ENCODE results near the gene SF3A2. TPM values are rescaled to one million over a fixed set of nuclear protein-coding genes. Genes with fewer than 3 reads are reported as not detected.
A peak's percentile ranks its signal among the peaks of the same experiment; 100 is the strongest.

Gene SF3A2
- total RNA-seq, 2 experiments from 2014 or later = 146 to 192 TPM

DNA sequence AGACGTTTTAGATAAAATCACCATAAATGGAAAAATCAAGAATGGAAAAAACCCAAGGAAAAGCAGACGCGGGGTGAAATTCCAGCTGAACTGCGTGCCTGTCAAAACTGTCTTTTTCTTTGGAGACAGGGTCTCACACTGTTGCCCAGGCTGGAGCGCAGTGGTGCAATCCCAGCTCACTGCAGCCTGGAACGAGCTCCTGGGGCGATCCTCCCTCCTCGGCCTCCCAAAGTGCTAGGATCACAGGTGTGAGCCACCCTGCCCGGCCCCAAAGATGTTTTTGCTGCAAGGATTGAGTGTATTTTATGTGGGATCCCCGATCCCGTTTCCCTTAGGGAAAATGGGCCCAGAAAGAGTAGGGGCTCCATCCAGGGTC, 46.2 kb downstream of the SF3A2 start:
- POLR2A ChIA-PET = no interaction called here
- Mint-ChIP-seq H3K36me3 (ENCODE audit: low read depth) (no peaks in the 10 kb centered on the region), H3K9me3 (ENCODE audit: low read depth) (no peaks in the 10 kb centered on the region), H3K4me3 (no peak overlapping the region), H3K27ac (no peak overlapping the region), H3K27me3 (no peaks in the 10 kb centered on the region), H3K4me1 (peaks cover 12% of the 10 kb centered on the region)
- intact Hi-C loops (cut with DNase I, micrococcal nuclease) = no loop called here
- ATAC-seq (no peak), DNase-seq (no peak)
- CTCF ChIA-PET = interaction anchor here (0.6 kb wide), 1 partner anchor 45 kb away, joined by 3 read pairs; no protein-coding TSS in a partner anchor

GRCh38 chr19:2283835-2284507, 47.3 kb downstream of the SF3A2 start:
- ChIA-PET CTCF (no interaction called here), POLR2A (no interaction called here)
- H3K4me3 Mint-ChIP-seq = no peak overlapping the region
- no peak overlapping the region for H3K27ac Mint-ChIP-seq
- H3K36me3 Mint-ChIP-seq (ENCODE audit: low read depth) = no peaks in the 10 kb centered on the region
- DNase-seq (no peak), ATAC-seq (no peak)
- peaks cover 3% of the 10 kb centered on the region for H3K27me3 Mint-ChIP-seq
- no peaks in the 10 kb centered on the region for H3K9me3 Mint-ChIP-seq (ENCODE audit: low read depth)
- intact Hi-C loops (cut with DNase I, micrococcal nuclease) = no loop called here
- peaks cover 16% of the 10 kb centered on the region for H3K4me1 Mint-ChIP-seq

DNA sequence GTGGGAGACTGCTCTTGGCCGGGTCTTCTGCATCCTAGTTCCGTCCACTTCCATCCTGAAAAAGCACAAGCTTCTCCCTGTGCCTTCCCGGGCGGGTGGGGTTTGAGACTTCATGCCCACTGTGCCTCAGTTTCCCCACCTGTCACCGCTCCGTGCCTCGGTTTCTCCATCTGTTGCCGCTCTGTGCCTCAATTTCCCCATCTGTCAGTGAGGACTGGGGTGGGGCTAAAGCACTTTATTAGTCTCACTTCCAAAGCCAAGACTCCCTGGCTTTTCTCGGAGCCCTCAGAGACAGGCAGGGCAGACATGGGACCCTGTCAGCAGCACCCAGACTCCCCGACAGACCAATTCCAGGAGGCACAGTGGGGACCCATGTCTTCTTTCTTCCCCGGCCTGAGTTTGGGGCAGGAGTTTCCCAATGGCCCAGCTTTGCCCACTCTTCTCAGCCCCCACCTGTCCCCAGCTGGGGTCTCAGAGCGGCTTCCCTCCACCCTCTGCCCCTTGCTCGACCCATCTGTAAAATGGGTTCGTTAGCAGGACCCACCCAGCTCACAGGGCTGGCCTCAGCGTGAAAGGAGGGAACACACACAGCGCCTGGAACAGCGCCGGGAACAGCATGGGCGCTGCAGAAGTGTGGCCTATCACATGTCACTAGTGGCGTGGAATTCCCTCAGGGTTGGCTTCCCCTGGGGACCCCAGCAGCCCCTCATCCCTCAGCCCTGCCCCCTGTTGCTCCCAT, 49.9 kb downstream of the SF3A2 start:
- no peaks in the 10 kb centered on the region for H3K36me3 Mint-ChIP-seq (ENCODE audit: low read depth)
- POLR2A ChIA-PET = no interaction called here
- H3K27ac Mint-ChIP-seq = no peak overlapping the region
- ATAC-seq (no peak), DNase-seq (no peak)
- no peaks in the 10 kb centered on the region for H3K9me3 Mint-ChIP-seq (ENCODE audit: low read depth)
- intact Hi-C loops (cut with DNase I, micrococcal nuclease) = no loop called here
- H3K4me1 Mint-ChIP-seq = peaks cover 25% of the 10 kb centered on the region
- H3K27me3 Mint-ChIP-seq = peaks cover 10% of the 10 kb centered on the region
- CTCF ChIA-PET = interaction anchor here (1.0 to 1.5 kb wide), 2 partner anchors 12 to 79 kb away, joined by 3 to 8 read pairs; no protein-coding TSS in a partner anchor
- no peak overlapping the region for H3K4me3 Mint-ChIP-seq

- Mint-ChIP-seq H3K27ac (no peak overlapping the region), H3K4me1 (peaks cover 15% of the 10 kb centered on the region), H3K9me3 (ENCODE audit: low read depth) (no peaks in the 10 kb centered on the region), H3K27me3 (peaks cover 10% of the 10 kb centered on the region), H3K36me3 (ENCODE audit: low read depth) (peaks cover 2% of the 10 kb centered on the region), H3K4me3 (no peak overlapping the region)
- no peak for DNase-seq
- intact Hi-C loops (cut with DNase I, micrococcal nuclease) = no loop called here
- POLR2A ChIA-PET = interaction anchor here (0.5 to 2.2 kb wide), 3 partner anchors 10 to 140 kb away, joined by 3 to 18 read pairs (median 3); no protein-coding TSS in a partner anchor
- ATAC-seq = no peak
- CTCF ChIA-PET = interaction anchor here (0.6 to 1.5 kb wide), 4 partner anchors 11 to 72 kb away, joined by 3 to 8 read pairs (median 3); no protein-coding TSS in a partner anchor
Measured at GRCh38 chr19:2287585-2288337, 51.1 kb downstream of the SF3A2 start.

DNA sequence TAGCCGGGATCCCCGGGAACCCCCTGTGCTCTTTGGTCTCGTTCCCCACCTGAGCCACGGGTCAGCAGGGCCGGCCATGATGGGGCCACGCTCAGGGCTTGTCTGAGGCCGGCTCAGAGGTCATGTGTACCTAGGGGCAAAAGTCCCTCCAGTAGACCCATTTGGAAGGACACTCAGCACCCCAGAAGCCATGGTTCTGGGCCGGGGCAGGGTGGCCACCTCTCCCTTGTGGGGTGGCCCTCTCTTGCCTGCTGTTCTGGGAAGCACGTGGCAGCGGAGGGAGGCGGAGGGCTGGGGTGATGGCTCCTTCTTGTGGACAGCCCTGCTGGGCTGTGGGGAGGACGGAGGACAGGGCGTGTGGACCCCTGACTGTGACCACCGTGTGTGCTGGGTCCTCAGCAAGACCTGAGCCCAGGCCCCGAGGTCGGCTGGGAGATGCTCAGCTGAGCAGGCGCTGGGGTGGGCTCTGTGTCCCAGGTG, 51.8 kb downstream of the SF3A2 start:
- Mint-ChIP-seq H3K27ac (peak overlapping the region; percentile 51), H3K27me3 (peaks cover 10% of the 10 kb centered on the region), H3K4me3 (no peak overlapping the region), H3K4me1 (peaks cover 14% of the 10 kb centered on the region), H3K9me3 (ENCODE audit: low read depth) (no peaks in the 10 kb centered on the region), H3K36me3 (ENCODE audit: low read depth) (peaks cover 2% of the 10 kb centered on the region)
- ATAC-seq = no peak
- POLR2A ChIA-PET = interaction anchor here (0.8 to 2.2 kb wide), 3 partner anchors 11 to 139 kb away, joined by 3 to 18 read pairs (median 3); no protein-coding TSS in a partner anchor
- CTCF ChIA-PET = interaction anchor here (0.5 to 1.5 kb wide), 6 partner anchors 12 to 132 kb away, joined by 3 to 8 read pairs (median 3); no protein-coding TSS in a partner anchor
- no peak for DNase-seq
- intact Hi-C loops (cut with DNase I, micrococcal nuclease) = no loop called here

DNA sequence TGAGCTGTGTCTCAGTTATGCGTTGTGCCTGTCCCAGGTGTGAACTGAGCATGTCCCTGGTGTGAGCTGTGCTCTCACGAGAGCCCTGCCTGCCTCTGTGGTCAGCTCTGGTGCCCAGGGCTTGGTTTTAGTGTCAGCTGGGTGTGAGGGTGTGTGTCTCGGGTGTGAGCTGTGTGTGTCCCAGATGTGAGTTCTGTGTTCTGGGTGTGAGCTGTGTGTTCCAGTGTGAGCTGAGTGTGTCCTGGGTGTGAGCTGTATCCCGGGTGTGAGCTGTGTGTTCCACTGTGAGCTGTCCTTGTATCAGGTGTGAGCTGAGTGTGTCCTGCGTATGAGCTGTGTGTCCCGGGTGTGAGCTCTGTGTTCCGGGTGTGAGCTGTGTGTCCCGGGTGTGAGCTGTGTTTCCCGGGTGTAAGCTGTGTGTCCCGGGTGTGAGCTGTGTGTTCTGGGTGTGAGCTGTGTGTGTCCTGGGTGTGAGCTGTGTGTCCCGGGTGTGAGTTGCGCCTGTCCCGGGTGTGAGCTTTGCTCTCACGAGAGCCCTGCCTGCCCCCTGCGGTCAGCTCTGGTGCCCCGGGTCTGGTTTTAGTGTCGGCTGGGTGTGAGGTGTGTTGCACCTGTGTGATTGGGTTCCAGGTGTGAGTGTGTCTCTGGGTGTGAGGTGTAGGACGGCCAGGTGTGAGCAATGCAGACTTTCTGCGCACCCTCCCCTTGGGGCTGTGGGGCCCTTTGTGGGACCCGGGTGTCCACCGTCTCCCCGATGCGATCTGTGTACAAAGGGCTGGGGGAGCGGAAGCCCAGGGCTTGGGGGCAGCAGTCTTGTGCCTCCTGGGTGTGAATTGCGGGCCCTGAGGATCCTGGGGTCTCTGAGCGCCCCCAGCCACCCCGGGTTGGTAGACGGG, 52.4 kb downstream of the SF3A2 start:
- CTCF ChIA-PET = interaction anchor here (0.5 to 1.2 kb wide), 5 partner anchors 17 to 133 kb away, joined by 3 to 5 read pairs (median 3); no protein-coding TSS in a partner anchor
- POLR2A ChIA-PET = interaction anchor here (0.7 to 2.2 kb wide), 3 partner anchors 11 to 187 kb away, joined by 3 to 18 read pairs (median 3); no protein-coding TSS in a partner anchor
- peaks cover 17% of the 10 kb centered on the region for H3K4me1 Mint-ChIP-seq
- ATAC-seq = no peak
- H3K36me3 Mint-ChIP-seq (ENCODE audit: low read depth) = peaks cover 2% of the 10 kb centered on the region
- intact Hi-C loops (cut with DNase I, micrococcal nuclease) = no loop called here
- DNase-seq = no peak
- peak overlapping the region; percentile 62 for H3K27ac Mint-ChIP-seq
- no peaks in the 10 kb centered on the region for H3K9me3 Mint-ChIP-seq (ENCODE audit: low read depth)
- H3K27me3 Mint-ChIP-seq = peaks cover 10% of the 10 kb centered on the region
- H3K4me3 Mint-ChIP-seq = peak overlapping the region; percentile 67

GRCh38 chr19:2289714-2290435, 53.3 kb downstream of the SF3A2 start:
- peak overlapping the region; percentile 62 for H3K27ac Mint-ChIP-seq
- CTCF ChIA-PET = interaction anchor here (1.0 kb wide), 1 partner anchor 17 kb away, joined by 3 read pairs; no protein-coding TSS in a partner anchor
- intact Hi-C loops (cut with DNase I, micrococcal nuclease) = loop anchor here in 1 of 2 experiments (1.0 kb wide), 1 partner anchor 37 kb away; no protein-coding TSS in a partner anchor
- H3K4me1 Mint-ChIP-seq = peaks cover 17% of the 10 kb centered on the region
- peaks cover 10% of the 10 kb centered on the region for H3K27me3 Mint-ChIP-seq
- no peaks in the 10 kb centered on the region for H3K9me3 Mint-ChIP-seq (ENCODE audit: low read depth)
- DNase-seq (peak; percentile 67), ATAC-seq (peak; percentile 65)
- peak overlapping the region; percentile 67 for H3K4me3 Mint-ChIP-seq
- POLR2A ChIA-PET = interaction anchor here (2.2 kb wide), 1 partner anchor 12 kb away, joined by 18 read pairs; no protein-coding TSS in a partner anchor
- H3K36me3 Mint-ChIP-seq (ENCODE audit: low read depth) = peaks cover 2% of the 10 kb centered on the region

DNA sequence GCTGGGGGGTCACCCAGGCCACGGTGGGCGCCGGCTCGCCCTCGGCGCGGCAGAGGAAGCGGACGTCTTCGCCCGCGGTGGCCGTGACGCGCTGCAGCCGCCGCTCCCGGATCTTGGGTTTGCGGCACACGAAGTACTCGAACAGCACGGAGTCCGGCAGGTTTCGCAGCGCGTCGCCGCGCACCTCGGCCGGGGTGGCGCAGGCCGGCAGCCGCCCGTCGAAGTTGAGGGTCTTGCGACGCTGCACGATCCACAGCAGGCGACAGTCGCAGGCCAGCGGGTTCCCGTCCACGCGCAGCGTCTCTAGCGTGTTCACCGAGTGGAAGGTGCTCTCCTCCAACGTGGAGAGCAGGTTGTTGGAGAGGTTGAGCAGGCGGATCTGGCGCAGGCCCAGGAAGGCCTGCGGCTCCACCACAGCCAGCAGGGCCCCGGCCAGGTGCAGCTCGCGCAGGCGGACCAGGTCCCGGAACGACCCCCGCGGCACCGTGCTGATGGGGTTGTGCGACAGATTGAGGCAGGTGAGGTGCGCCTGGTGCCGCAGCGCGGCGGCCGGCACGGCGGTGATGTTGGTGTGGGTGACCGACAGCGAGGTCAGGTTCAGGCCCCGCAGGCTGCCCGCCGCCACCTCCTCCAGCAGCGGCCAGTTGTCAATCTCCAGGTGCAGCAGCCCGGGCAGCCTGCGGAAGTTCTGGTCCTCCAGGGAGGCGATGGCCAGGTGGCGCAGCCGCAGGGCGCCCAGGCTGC, 54.0 kb downstream of the SF3A2 start:
- intact Hi-C loops (cut with DNase I, micrococcal nuclease) = loop anchor here in 1 of 2 experiments (1.0 kb wide), 1 partner anchor 37 kb away; no protein-coding TSS in a partner anchor
- Mint-ChIP-seq H3K9me3 (ENCODE audit: low read depth) (no peaks in the 10 kb centered on the region), H3K36me3 (ENCODE audit: low read depth) (peaks cover 2% of the 10 kb centered on the region), H3K4me1 (peaks cover 17% of the 10 kb centered on the region), H3K27me3 (peaks cover 10% of the 10 kb centered on the region), H3K4me3 (peak overlapping the region; percentile 44), H3K27ac (no peak overlapping the region)
- CTCF ChIA-PET = no interaction called here
- ATAC-seq (no peak), DNase-seq (peak; percentile 40)
- POLR2A ChIA-PET = no interaction called here

DNA sequence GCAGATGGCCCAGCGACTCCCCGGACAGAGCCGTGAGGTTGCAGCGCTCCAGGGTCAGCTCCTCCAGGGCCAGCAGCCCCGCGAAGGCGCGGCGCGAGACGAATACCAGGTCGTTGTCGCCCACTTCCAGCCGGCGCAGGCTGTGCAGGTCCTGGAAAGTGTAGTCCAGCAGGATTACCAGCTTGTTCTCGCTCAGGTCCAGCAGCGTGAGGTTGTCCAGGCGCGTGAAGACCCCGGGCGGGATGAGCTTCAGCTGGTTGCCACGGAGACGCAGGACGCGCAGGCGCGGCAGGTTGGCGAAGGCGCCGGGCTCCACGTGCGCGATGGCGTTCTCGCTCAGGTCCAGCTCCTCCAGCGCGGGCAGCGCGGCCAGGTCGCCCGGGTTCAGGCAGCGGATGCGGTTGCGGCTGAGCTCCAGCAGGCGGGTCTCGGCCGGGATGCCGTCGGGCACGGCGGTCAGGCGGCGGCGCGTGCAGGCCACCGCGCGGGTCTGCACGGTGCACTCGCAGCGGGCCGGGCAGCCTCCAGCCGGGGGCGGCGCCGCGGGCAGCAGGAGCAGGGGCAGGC, 54.6 kb downstream of the SF3A2 start:
- ATAC-seq (no peak), DNase-seq (no peak)
- ChIA-PET CTCF (no interaction called here), POLR2A (no interaction called here)
- no peak overlapping the region for H3K4me3 Mint-ChIP-seq
- H3K27ac Mint-ChIP-seq = no peak overlapping the region
- H3K27me3 Mint-ChIP-seq = peaks cover 10% of the 10 kb centered on the region
- H3K4me1 Mint-ChIP-seq = peaks cover 17% of the 10 kb centered on the region
- H3K9me3 Mint-ChIP-seq (ENCODE audit: low read depth) = no peaks in the 10 kb centered on the region
- intact Hi-C loops (cut with DNase I, micrococcal nuclease) = no loop called here
- H3K36me3 Mint-ChIP-seq (ENCODE audit: low read depth) = peaks cover 2% of the 10 kb centered on the region
